HepG2 (cell line): ENCODE results near the gene ZKSCAN8. TPM values are rescaled to one million over a fixed set of nuclear protein-coding genes. Genes with fewer than 3 reads are reported as not detected.
A peak's percentile ranks its signal among the peaks of the same experiment; 100 is the strongest.

Source experiments
- CHD4 ChIP-seq: fragments of 200-600 bp; sonication (generic); IDR thresholded peaks from 2 replicates; pipeline ENCODE4 v1.7.0; 2017; ENCODE audit warnings: mild to moderate bottlenecking, low read length, borderline replicate concordance
- GFI1 ChIP-seq: sonication (generic); formaldehyde crosslinking; IDR thresholded peaks from 2 replicates; pipeline ENCODE4 v1.5.0; 2020; ENCODE audit warnings: missing genetic modification reagents, mild to moderate bottlenecking, borderline replicate concordance
- KDM3A ChIP-seq: IDR thresholded peaks from 2 replicates; pipeline ENCODE4 v1.6.1; 2018; ENCODE audit warnings: low read depth, missing compliant biosample characterization
- MAZ ChIP-seq, 2 experiments: sonication (generic) in 1 of 2; formaldehyde crosslinking in 1 of 2; IDR thresholded peaks; 2 replicates each; pipeline versions ENCODE4 v1.5.0 to v1.6.1; 2012 to 2020; ENCODE audit warnings: low read depth in 2 of 2, mild to moderate bottlenecking in 2 of 2, borderline replicate concordance in 1 of 2, improper control_type of control experiment in 1 of 2, low read length in 1 of 2, missing genetic modification reagents in 1 of 2, moderate library complexity in 1 of 2
- MED1 ChIP-seq: sonication (generic); formaldehyde crosslinking; IDR thresholded peaks from 2 replicates; pipeline ENCODE4 v1.4.0; 2020; ENCODE audit warnings: missing genetic modification reagents
- MYNN ChIP-seq: sonication (generic); formaldehyde crosslinking; IDR thresholded peaks from 2 replicates; pipeline ENCODE4 v1.4.0; 2020; ENCODE audit warnings: mild to moderate bottlenecking, low read depth, missing genetic modification reagents
- PBX3 ChIP-seq: sonication (generic); formaldehyde crosslinking; IDR thresholded peaks from 2 replicates; pipeline ENCODE4 v1.8.1; 2023; ENCODE audit warnings: missing genetic modification reagents, inconsistent platforms, borderline replicate concordance
- SIX4 ChIP-seq: sonication (generic); formaldehyde crosslinking; IDR thresholded peaks from 2 replicates; pipeline ENCODE4 v1.4.0; 2020; ENCODE audit warnings: missing genetic modification reagents
- SOX5 ChIP-seq: IDR thresholded peaks from 2 replicates; pipeline ENCODE4 v1.6.1; 2016; ENCODE audit warnings: borderline replicate concordance
- THYN1 ChIP-seq: sonication (generic); formaldehyde crosslinking; IDR thresholded peaks from 2 replicates; pipeline ENCODE4 v1.8.1; 2023; ENCODE audit warnings: low read depth, mild to moderate bottlenecking, moderate library complexity, missing genetic modification reagents, borderline replicate concordance
- ZNF225 ChIP-seq: sonication (generic); formaldehyde crosslinking; IDR thresholded peaks from 2 replicates; pipeline ENCODE4 v1.4.0; 2020; ENCODE audit warnings: mild to moderate bottlenecking, missing genetic modification reagents
- ZNF30 ChIP-seq: sonication (generic); formaldehyde crosslinking; IDR thresholded peaks from 2 replicates; pipeline ENCODE4 v1.5.0; 2020; ENCODE audit warnings: mild to moderate bottlenecking, missing genetic modification reagents
- ZNF530 ChIP-seq: sonication (generic); formaldehyde crosslinking; IDR thresholded peaks from 2 replicates; pipeline ENCODE4 v1.5.0; 2020; ENCODE audit warnings: low read depth, mild to moderate bottlenecking, missing genetic modification reagents
- polyA plus RNA-seq, 8 experiments: library from polyadenylated mRNA; depleted of rRNA in 3 of 8; stranded (reverse) in 7 of 8; unstranded in 1 of 8; fragments of >200 nt; fragmentation: Illumina TruSeq in 4 of 8; extraction: Trizol in 4 of 8; gene quantifications; 2 replicates each; pipeline versions ENCODE4 v1.2.1 to v1.2.3, GENCODE V29; 2011 to 2016; ENCODE audit warnings: low read depth in 4 of 8, missing spikeins in 1 of 8, mixed read lengths in 1 of 8; ENCODE audit not compliant: insufficient read depth in 1 of 8
- total RNA-seq, 5 experiments: library from RNA; depleted of rRNA; stranded (reverse); fragments of >200 nt; fragmentation: Illumina TruSeq; extraction: Trizol; gene quantifications; 2 replicates each; pipeline ENCODE4 v1.2.3, GENCODE V29; 2016; ENCODE audit warnings: low read depth in 1 of 5
- TF ChIP-seq, protein P1 (sequence below): sonication (generic); formaldehyde crosslinking; IDR thresholded peaks from one replicate; pipeline ENCODE4 v1.5.1; 2020; ENCODE audit warnings: mild to moderate bottlenecking, missing genetic modification reagents; ENCODE audit errors: not compliant biosample characterization
- TF ChIP-seq, protein P2 (sequence below): IDR thresholded peaks from 2 replicates; pipeline ENCODE4 v1.6.1; 2016; ENCODE audit warnings: missing genetic modification reagents, missing compliant biosample characterization

ZKSCAN8 gene
- total and polyA plus RNA-seq, 2 of the 13 experiments (the other 11 are each of a cell fraction or from before 2014, with no cell fraction given): 12.4 to 20.9 TPM

- TF ChIP-seq, protein P1, sequence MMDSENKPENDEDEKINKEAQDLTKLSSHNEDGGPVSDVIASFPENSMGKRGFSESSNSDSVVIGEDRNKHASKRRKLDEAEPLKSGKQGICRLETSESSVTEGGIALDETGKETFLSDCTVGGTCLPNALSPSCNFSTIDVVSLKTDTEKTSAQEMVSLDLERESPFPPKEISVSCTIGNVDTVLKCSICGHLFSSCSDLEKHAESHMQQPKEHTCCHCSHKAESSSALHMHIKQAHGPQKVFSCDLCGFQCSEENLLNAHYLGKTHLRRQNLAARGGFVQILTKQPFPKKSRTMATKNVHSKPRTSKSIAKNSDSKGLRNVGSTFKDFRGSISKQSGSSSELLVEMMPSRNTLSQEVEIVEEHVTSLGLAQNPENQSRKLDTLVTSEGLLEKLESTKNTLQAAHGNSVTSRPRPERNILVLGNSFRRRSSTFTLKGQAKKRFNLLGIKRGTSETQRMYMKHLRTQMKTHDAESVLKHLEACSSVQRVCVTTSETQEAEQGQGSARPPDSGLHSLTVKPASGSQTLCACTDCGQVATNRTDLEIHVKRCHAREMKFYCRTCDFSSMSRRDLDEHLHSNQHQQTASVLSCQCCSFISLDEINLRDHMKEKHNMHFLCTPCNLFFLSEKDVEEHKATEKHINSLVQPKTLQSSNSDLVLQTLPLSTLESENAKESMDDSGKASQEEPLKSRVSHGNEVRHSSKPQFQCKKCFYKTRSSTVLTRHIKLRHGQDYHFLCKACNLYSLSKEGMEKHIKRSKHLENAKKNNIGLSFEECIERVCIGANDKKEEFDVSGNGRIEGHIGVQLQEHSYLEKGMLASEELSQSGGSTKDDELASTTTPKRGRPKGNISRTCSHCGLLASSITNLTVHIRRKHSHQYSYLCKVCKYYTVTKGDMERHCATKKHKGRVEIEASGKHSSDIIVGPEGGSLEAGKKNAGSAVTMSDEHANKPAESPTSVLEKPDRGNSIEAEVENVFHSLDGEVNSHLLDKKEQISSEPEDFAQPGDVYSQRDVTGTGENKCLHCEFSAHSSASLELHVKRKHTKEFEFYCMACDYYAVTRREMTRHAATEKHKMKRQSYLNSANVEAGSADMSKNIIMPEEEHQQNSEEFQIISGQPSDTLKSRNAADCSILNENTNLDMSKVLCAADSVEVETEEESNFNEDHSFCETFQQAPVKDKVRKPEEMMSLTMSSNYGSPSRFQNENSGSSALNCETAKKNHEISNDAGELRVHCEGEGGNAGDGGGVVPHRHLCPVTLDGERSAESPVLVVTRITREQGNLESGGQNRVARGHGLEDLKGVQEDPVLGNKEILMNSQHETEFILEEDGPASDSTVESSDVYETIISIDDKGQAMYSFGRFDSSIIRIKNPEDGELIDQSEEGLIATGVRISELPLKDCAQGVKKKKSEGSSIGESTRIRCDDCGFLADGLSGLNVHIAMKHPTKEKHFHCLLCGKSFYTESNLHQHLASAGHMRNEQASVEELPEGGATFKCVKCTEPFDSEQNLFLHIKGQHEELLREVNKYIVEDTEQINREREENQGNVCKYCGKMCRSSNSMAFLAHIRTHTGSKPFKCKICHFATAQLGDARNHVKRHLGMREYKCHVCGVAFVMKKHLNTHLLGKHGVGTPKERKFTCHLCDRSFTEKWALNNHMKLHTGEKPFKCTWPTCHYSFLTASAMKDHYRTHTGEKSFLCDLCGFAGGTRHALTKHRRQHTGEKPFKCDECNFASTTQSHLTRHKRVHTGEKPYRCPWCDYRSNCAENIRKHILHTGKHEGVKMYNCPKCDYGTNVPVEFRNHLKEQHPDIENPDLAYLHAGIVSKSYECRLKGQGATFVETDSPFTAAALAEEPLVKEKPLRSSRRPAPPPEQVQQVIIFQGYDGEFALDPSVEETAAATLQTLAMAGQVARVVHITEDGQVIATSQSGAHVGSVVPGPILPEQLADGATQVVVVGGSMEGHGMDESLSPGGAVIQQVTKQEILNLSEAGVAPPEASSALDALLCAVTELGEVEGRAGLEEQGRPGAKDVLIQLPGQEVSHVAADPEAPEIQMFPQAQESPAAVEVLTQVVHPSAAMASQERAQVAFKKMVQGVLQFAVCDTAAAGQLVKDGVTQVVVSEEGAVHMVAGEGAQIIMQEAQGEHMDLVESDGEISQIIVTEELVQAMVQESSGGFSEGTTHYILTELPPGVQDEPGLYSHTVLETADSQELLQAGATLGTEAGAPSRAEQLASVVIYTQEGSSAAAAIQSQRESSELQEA (CRISPR knock-in tag): peak; percentile 98
- TF ChIP-seq ZNF530 (CRISPR knock-in tag) (no peak), ZNF225 (peak; percentile 89), PBX3 (peak; percentile 55; the same call in 1 of the 2 replicates), SIX4 (0 out of 2 replicates have a peak, but pooled peaks have one; percentile 30), CHD4 (no peak), SOX5 (CRISPR knock-in tag) (peak; percentile 34; the same call in 1 of the 2 replicates), GFI1 (peak; percentile 24; the same call in 1 of the 2 replicates), MAZ (IDR thresholded peaks at IDR 0.05; ENCODE audit: borderline replicate concordance, low read depth, low read length) (no peak), MAZ (CRISPR knock-in tag; IDR thresholded peaks at IDR 0.05; ENCODE audit: low read depth) (peak; percentile 86), MYNN (0 out of 2 replicates have a peak, but pooled peaks have one; percentile 79), ZNF30 (peak; percentile 24; the same call in 1 of the 2 replicates), MED1 (CRISPR knock-in tag) (peak; percentile 76; the same call in 1 of the 2 replicates), KDM3A (CRISPR knock-in tag) (peak; percentile 84; the same call in 1 of the 2 replicates), THYN1 (CRISPR knock-in tag) (no peak)
- TF ChIP-seq, protein P2, sequence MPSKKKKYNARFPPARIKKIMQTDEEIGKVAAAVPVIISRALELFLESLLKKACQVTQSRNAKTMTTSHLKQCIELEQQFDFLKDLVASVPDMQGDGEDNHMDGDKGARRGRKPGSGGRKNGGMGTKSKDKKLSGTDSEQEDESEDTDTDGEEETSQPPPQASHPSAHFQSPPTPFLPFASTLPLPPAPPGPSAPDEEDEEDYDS (CRISPR knock-in tag): peak; percentile 77
These were observed 37.1 kb upstream of the ZKSCAN8 start (continued) for GRCh38 chr6:28104392-28105244.
